Eye (tissue), 1 donor: ENCODE measurements around the gene SNRK.

Source experiments
- DNase-seq: peaks from one replicate; pipeline ENCODE4 v3.0.0-alpha.2; 2015

SNRK gene

GRCh38 chr3:43378066-43378935 lies 92.0 kb downstream of the SNRK start:
- no peak for DNase-seq

DNA sequence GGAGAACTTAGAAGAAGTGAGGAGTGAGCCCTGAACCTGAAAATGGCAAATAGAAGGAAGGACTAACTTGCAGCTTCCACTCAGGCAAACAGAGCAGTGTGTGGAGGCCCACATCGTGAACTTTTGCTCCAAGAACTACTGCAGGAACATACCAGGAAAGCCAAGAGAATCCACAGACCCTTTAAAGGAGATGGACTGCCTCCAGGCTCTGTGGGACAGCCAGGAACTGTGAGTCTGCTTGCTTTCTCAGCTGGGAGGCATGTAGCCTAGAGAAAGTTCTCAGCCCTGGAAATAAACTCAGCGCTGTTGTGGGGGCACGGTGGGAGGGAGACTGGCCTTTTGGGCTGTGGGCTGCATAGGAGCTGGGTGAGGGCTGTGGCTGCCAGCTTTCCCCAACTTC lies 93.0 kb downstream of the SNRK start:
- DNase-seq = no peak

DNA sequence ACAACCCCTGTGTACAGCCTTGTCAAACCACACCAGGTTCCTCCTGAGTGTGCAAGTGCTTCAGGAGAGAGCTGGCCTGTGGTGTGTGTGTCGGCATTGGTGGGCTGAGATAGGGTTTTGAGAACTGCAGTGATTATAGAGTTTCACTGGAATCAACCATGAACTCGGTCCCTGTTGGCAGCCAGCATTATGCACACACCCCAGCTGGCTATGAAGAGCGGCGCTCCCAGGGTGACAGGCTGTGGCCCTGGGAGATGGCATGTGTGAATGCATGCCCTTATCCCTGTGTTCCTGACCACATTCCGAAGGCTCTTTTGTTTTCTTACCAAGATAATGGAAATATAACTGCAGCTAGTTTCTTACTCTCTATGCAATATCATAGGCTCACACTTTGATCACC lies 101.8 kb downstream of the SNRK start:
- DNase-seq = no peak

- no peak for DNase-seq
These were observed 102.6 kb downstream of the SNRK start for GRCh38 chr3:43388915-43389314.

DNA sequence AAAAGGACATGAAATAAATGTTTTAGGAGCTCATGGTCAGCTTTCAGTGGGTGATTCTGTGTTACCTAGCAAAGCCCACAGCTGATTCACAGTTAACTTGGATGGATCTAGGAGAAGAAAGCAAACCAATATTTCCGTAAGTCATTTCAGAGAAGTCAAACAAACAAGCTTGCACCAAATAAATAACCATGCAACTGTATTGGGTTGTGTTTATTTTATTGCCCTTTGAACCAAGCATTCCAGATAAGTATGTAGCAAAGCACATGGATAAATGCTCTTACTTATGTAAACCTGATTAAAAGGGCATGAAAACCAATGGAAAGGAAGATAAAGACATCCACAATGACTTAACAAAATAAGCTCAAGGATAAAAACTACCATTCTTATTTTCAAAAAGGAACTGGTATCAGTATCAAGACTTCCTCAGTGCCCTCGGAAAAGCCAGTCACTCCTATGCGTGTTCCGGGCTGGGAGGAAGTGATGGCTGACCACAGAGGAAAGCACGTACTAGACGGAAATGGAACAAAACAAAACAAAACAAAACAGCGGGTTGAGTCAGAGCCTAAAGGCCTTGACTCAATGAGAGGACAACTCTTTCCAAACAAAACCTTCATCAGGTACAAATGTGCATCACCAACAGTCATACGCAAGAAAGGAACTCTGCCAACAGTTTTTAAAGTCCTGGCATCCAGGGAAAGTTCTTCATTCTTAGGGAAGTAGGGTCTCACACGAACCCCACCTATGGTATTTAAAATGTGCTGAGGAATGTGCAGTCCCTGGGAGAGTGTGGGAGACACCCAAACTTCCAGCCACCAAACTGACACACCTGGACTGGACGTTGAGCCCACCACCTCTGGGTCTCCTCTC lies 103.3 kb downstream of the SNRK start:
- DNase-seq = no peak

DNA sequence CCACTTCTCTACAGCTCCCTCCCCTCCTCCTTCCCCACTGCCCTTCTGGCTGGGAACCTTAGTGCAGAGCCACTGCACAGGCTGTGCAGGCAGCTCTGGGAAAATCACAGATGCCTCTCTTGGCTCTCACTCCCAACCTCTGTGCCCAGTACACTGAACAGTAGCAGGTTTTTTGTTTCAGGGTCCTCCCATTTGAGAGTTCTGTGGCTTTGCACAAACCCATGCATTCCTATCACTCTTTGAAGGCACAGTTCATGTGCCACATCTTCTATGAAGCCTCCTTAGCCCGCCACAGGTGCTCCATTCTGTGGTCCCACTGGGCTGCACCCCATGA lies 103.9 kb downstream of the SNRK start:
- DNase-seq = no peak

DNA sequence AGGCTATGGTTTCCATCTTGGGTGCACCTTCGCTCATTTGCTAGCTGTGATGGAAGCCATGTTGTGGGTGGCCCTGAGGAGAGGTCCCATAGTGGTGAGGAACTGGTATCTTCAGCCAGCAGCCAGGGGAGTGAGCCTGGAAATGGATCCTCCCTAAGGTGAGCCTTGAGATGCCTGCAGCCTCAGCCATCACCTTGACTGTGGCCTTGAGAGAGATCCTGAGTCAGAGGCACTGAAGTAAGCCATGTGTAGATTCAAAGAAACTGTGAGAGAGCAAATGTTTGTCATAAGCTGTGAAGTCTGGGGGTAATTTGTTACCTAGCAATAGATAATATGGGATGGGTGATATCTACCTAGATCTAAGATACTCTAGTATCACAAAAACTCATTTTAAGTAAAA lies 105.3 kb downstream of the SNRK start:
- no peak for DNase-seq

DNA sequence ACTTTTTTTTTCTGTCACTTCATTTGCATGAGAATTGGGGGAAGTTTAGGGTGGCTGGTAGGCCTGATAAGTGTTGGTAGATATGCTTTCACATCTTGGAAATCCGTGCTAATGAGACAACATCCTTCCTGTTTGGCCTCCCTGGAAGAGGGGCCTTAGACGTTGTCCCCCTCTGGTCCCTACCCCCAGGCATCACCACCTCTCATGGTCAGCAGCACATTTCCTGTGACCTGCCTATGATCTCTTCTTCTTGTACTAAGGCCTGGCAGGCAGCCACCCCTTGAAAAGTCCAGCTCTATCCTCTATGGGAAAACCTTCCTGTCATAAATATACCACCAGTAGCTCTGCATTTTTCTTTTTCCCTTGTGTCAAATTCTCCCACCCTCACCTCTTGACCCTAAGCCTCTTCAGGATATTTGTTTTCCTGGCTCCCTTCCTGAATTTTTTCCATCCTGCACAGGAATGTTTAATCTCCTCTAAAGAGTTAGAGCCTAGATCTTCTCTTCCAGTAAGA lies 107.8 kb downstream of the SNRK start:
- no peak for DNase-seq

- DNase-seq = no peak
These were observed 112.7 kb downstream of the SNRK start for GRCh38 chr3:43399034-43399433.

GRCh38 chr3:43400167-43400566 lies 113.8 kb downstream of the SNRK start:
- DNase-seq = no peak
